ENCODE measurements around the gene AOC3. TPM values are rescaled to one million over a fixed set of nuclear protein-coding genes. Genes with fewer than 3 reads are reported as not detected.

Gene AOC3
- total and polyA plus RNA-seq, 2 of the 4 experiments (the other 2 are of a cell fraction), result 0.17 TPM; not detected in 1

- ChIA-PET CTCF (no interaction called here), POLR2A (ENCODE audit: unreplicated experiment) (no interaction called here)
- Histone ChIP-seq H4K20me1 (ENCODE audit: insufficient read depth, low read length) (no peaks in the 10 kb centered on the region), H3K27me3 (ENCODE audit: control insufficient read depth, insufficient read depth, low read length) (peaks cover 19% of the 10 kb centered on the region), H3K56ac (ENCODE audit: extremely low read depth, insufficient read depth, low read length) (no peak overlapping the region), H4K8ac (ENCODE audit: low read depth in 2 of 2, low read length in 2 of 2) (no peak overlapping the region), H3K4me2 (ENCODE audit: low read depth, low read length) (no peak overlapping the region), H4K5ac (ENCODE audit: low read depth, low read length) (no peak overlapping the region), H2AK9ac (replicated peaks; ENCODE audit: low read depth, low read length, poor library complexity) (no peak overlapping the region), H3K9ac (ENCODE audit: low read depth, low read length) (no peak overlapping the region), H2BK20ac (ENCODE audit: low read depth, low read length) (no peak overlapping the region), H3K9me3 (ENCODE audit: control insufficient read depth, insufficient read depth, low read length) (peaks cover 7% of the 10 kb centered on the region), H3K4me3 (ENCODE audit: insufficient read depth, low read depth, low read length) (no peak overlapping the region), H3K36me3 (ENCODE audit: control insufficient read depth, insufficient read depth, low read length) (no peaks in the 10 kb centered on the region), H2BK120ac (ENCODE audit: low read depth, low read length) (no peak overlapping the region), H4K91ac (ENCODE audit: insufficient read depth, low read depth, low read length) (no peak overlapping the region), H2BK5ac (ENCODE audit: low read depth, low read length, poor library complexity, severe bottlenecking) (no peak overlapping the region), H3K4me1 (ENCODE audit: control insufficient read depth, insufficient read depth, low read length) (peaks cover 2% of the 10 kb centered on the region; the same call in 1 of the 2 replicates), H2AK5ac (ENCODE audit: low read depth, low read length) (no peak overlapping the region), H3K14ac (replicated peaks; ENCODE audit: low read depth, low read length) (no peak overlapping the region), H3K9me1 (ENCODE audit: insufficient read depth, low read length) (no peaks in the 10 kb centered on the region), H3K23ac (ENCODE audit: low read depth, low read length) (no peak overlapping the region), H3K4ac (ENCODE audit: low read depth, low read length) (no peak overlapping the region), H3K27ac (ENCODE audit: insufficient read depth, low read length) (no peak overlapping the region), H2AFZ (replicated peaks; ENCODE audit: low read length, poor library complexity) (no peak overlapping the region), H3K79me1 (ENCODE audit: low read depth in 1 of 2, low read length in 2 of 2) (no peaks in the 10 kb centered on the region), H3K18ac (ENCODE audit: low read depth, low read length) (no peak overlapping the region), H2BK15ac (ENCODE audit: low read depth, low read length) (no peak overlapping the region)
- intact Hi-C loops (cut with micrococcal nuclease), result no loop called here
- WGBS, 2 experiments (ENCODE audit: extremely low coverage in 2 of 2, insufficient read length in 1 of 2), result no CpG with 5 or more reads among the region's 13 CpGs
- DNase-seq (peak; percentile 10), ATAC-seq (ENCODE audit: low read depth) (no peak)
- no TSS peak for BruUV-seq (replicated peaks)
- dilution Hi-C loops (cut with HindIII; ENCODE audit: low sequenced_read_pairs, unreplicated experiment), result no loop called here
- in situ Hi-C loops (cut with MboI; ENCODE audit: low sequenced_read_pairs), result no loop called here
- no peak for TF ChIP-seq MAFK (IDR thresholded peaks at IDR 0.05; ENCODE audit: low read depth, low read length)
- no peak for TF ChIP-seq BHLHE40 (IDR thresholded peaks at IDR 0.05; ENCODE audit: low read depth, low read length)
- no peak for TF ChIP-seq RCOR1 (IDR thresholded peaks at IDR 0.05; ENCODE audit: insufficient replicate concordance, low read length)
- no peak for TF ChIP-seq USF2 (IDR thresholded peaks at IDR 0.05; ENCODE audit: low read depth, low read length)
- TF ChIP-seq CEBPB (IDR thresholded peaks at IDR 0.05; ENCODE audit: low read depth, low read length), result no peak
- TF ChIP-seq CTCF (conservative IDR thresholded peaks at IDR 0.05; ENCODE audit: low read depth, low read length), result no peak
- TF ChIP-seq NFE2L2 (IDR thresholded peaks at IDR 0.05; ENCODE audit: low read depth, low read length), result no peak
- no peak for TF ChIP-seq ELK1 (IDR thresholded peaks at IDR 0.05; ENCODE audit: borderline replicate concordance, low read depth, low read length)
- TF ChIP-seq POLR2A (IDR thresholded peaks at IDR 0.05; ENCODE audit: low read depth, low read length), result no peak
- no peak for TF ChIP-seq RAD21 (IDR thresholded peaks at IDR 0.05; ENCODE audit: low read length)
- TF ChIP-seq SMC3 (IDR thresholded peaks at IDR 0.05; ENCODE audit: low read depth, low read length), result no peak
- no peak for TF ChIP-seq MXI1 (IDR thresholded peaks at IDR 0.05; ENCODE audit: borderline replicate concordance, low read depth, low read length)
- TF ChIP-seq MAZ (IDR thresholded peaks at IDR 0.05; ENCODE audit: borderline replicate concordance, low read depth, low read length), result no peak
- TF ChIP-seq RFX5 (IDR thresholded peaks at IDR 0.05; ENCODE audit: low read depth, low read length), result no peak
Measured at GRCh38 chr17:42872251-42872965, 21.4 kb downstream of the AOC3 start.

Data from IMR-90 (cell line).